ENCODE results near the gene BAD.

GRCh38 chr11:64243236-64243854 is 41.1 kb downstream of the BAD start:
- TF ChIP-seq POLR2AphosphoS5 (IDR thresholded peaks at IDR 0.05) (no peak), POLR2A (IDR thresholded peaks at IDR 0.05) (no peak), CTCF (IDR thresholded peaks at IDR 0.05) (no peak)
